BE2C (cell line): Measurements from ENCODE around the gene OMG.

Experiments
- DNase-seq: peaks from one replicate; pipeline ENCODE4 v3.0.0-alpha.2; 2020
- H3K27me3 ChIP-seq: fragments of 250-450 bp; sonication (Bioruptor Pico); 2 replicates; pipeline ENCODE4 v1.5.1; 2020; ENCODE audit warnings: mild to moderate bottlenecking
- H3K36me3 ChIP-seq: fragments of 250-450 bp; sonication (Bioruptor Pico); 2 replicates; pipeline ENCODE4 v1.5.1; 2020; ENCODE audit warnings: mild to moderate bottlenecking
- H3K4me1 ChIP-seq: fragments of 250-450 bp; sonication (Bioruptor Pico); 2 replicates; pipeline ENCODE4 v1.5.1; 2020
- H3K4me3 ChIP-seq: 2 replicates; pipeline ENCODE4 v1.5.1; 2011; ENCODE audit warnings: low read depth, low read length
- H3K9me3 ChIP-seq: fragments of 250-450 bp; sonication (Bioruptor Pico); 2 replicates; pipeline ENCODE4 v1.5.1; 2020
- CTCF ChIP-seq: IDR thresholded peaks from 2 replicates; pipeline ENCODE4 v1.5.1; 2012; ENCODE audit warnings: mild to moderate bottlenecking, low read depth, low read length

OMG gene

GRCh38 chr17:31310260-31310659, 13.2 kb upstream of the OMG start:
- Histone ChIP-seq H3K4me1 (no peaks in the 10 kb centered on the region), H3K4me3 (no peak overlapping the region), H3K36me3 (no peaks in the 10 kb centered on the region), H3K27me3 (no peaks in the 10 kb centered on the region), H3K9me3 (no peaks in the 10 kb centered on the region)
- no peak for DNase-seq
- no peak for TF ChIP-seq CTCF

DNA sequence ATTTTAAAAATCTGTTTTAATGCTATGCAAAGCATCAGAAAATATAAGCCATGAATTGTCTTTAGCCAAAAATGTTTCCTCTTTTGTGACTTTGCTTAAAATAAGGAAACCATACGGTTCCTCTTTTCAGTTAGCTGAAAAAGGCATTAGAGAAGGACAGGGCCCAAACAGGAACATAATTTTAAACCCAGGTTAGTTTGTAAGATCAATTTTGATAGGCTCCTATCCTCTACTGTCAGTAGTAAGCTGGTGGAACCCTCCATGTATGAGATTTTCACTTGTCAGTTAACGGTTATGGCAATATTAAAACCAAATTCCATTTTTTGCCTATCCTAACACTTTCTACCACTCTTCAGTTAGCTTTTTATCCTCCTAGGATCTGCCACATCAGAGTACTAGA, 12.5 kb upstream of the OMG start:
- no peaks in the 10 kb centered on the region for H3K36me3 ChIP-seq
- TF ChIP-seq CTCF, result no peak
- no peaks in the 10 kb centered on the region for H3K4me1 ChIP-seq
- H3K9me3 ChIP-seq, result no peaks in the 10 kb centered on the region
- H3K27me3 ChIP-seq, result no peaks in the 10 kb centered on the region
- H3K4me3 ChIP-seq, result no peak overlapping the region
- DNase-seq, result no peak

DNA sequence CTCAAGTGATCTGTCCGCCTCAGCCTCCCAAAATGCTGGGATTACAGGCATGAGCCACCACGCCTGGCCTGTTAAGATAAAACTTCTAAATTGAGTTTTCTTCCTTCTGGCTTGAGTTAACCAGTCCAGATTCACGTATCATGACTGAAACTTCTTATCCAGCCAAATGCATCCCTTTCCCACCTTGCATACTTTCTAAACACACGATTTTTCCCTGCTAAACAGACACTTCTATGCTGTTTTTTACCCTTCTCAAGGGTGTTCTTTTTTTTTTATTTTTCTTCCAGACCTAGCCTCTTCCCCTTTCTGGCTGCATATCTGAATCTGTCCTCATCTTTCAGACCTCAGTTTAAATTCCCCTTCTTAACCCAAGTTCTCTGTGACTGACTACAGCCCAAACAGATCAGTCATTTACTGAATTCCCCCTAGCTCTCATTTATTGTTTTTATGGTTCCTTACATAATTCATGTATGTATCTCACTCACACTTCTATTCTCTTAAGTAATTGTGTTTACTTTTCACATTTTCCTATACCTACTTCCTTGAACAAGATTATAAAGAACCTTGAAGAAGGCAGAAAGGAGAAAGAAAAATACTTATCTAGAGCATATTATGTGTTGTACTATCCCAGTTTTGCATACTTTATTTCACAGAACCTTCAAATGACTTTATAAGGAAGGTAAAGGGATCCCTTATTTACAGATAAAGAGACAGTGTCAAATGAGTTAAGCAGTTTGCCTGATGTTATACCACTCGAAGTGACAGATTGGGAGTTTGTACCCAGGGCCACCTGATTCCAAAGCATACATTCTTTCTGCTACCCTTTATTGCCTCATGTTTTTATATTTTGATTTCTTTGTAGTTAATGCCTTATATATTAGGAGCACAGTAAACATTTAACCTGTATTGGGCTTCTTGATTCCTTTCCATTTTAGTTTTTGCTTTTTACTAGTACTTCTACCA, 11.6 kb upstream of the OMG start:
- Histone ChIP-seq H3K36me3 (no peaks in the 10 kb centered on the region), H3K9me3 (no peaks in the 10 kb centered on the region), H3K4me3 (no peak overlapping the region), H3K4me1 (no peaks in the 10 kb centered on the region), H3K27me3 (no peaks in the 10 kb centered on the region)
- no peak for DNase-seq
- TF ChIP-seq CTCF, result no peak

GRCh38 chr17:31307640-31308039, 10.6 kb upstream of the OMG start:
- H3K27me3 ChIP-seq, result no peaks in the 10 kb centered on the region
- no peaks in the 10 kb centered on the region for H3K36me3 ChIP-seq
- no peak for TF ChIP-seq CTCF
- no peaks in the 10 kb centered on the region for H3K4me1 ChIP-seq
- no peak overlapping the region for H3K4me3 ChIP-seq
- no peaks in the 10 kb centered on the region for H3K9me3 ChIP-seq
- no peak for DNase-seq

DNA sequence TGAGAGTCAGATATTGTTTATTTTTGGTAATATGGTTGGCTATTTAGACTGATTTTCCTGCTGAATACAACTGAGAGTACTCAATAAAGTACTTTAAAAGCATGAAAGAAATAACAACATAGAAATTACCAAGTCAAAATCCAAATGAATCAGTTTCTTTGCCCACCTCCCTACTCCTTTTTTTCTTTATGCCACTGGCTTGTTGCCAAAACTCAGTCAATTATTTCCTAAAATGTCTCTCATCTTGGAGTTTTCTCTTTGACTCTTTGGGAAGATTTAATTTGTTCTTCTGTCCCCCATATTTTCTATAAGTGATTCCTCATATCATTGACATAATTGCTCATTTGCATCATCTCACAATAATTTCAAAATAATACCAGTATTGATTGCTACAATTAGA, 2.6 kb upstream of the OMG start:
- Histone ChIP-seq H3K27me3 (no peaks in the 10 kb centered on the region), H3K36me3 (no peaks in the 10 kb centered on the region), H3K9me3 (no peaks in the 10 kb centered on the region), H3K4me1 (no peaks in the 10 kb centered on the region), H3K4me3 (no peak overlapping the region)
- no peak for TF ChIP-seq CTCF
- no peak for DNase-seq

DNA sequence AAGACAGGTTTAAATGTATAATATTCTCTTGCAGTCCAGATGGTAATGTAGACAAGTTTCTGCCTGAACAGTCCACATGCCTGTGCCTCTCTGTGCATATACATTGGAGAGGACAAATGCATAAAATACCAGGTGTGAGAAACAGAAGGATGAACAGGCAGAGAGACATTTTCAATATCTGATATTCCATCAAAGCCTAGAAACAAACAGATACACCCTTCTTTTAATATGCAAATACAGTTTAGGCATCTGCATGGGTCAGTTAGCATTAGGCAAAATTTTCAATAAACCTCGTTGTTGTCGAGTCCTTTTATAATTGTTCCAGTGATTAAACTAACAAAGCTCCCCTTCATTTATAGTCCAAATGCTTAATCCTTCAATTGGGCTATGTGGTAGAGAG, 897 bp downstream of the OMG start:
- TF ChIP-seq CTCF, result no peak
- no peaks in the 10 kb centered on the region for H3K9me3 ChIP-seq
- no peak overlapping the region for H3K4me3 ChIP-seq
- H3K36me3 ChIP-seq, result no peaks in the 10 kb centered on the region
- H3K27me3 ChIP-seq, result no peaks in the 10 kb centered on the region
- H3K4me1 ChIP-seq, result no peaks in the 10 kb centered on the region
- DNase-seq, result no peak
